ENCODE results near the gene SERPINI2. TPM values are rescaled to one million over a fixed set of nuclear protein-coding genes. Genes with fewer than 3 reads are reported as not detected.

Gene SERPINI2
- total RNA-seq, 1 donor from 2014 or later = not detected

- TF ChIP-seq CTCF (IDR thresholded peaks at IDR 0.05; ENCODE audit: insufficient read depth, low read length, poor library complexity, severe bottlenecking) = no peak
- no peak for DNase-seq (ENCODE audit: low read depth)
- H3K4me3 ChIP-seq (ENCODE audit: low read depth, low read length) = no peak overlapping the region
- H3K36me3 ChIP-seq (ENCODE audit: control insufficient read depth, insufficient read depth, low read length) = no peaks in the 10 kb centered on the region
- no peaks in the 10 kb centered on the region for H3K27me3 ChIP-seq (ENCODE audit: control insufficient read depth, insufficient read depth, low read length)
Observed at GRCh38 chr3:167501941-167502340, 28.1 kb upstream of the SERPINI2 start.

- TF ChIP-seq CTCF (IDR thresholded peaks at IDR 0.05; ENCODE audit: insufficient read depth, low read length, poor library complexity, severe bottlenecking) = no peak
- Histone ChIP-seq H3K27me3 (ENCODE audit: control insufficient read depth, insufficient read depth, low read length) (no peaks in the 10 kb centered on the region), H3K4me3 (ENCODE audit: low read depth, low read length) (no peak overlapping the region), H3K36me3 (ENCODE audit: control insufficient read depth, insufficient read depth, low read length) (no peaks in the 10 kb centered on the region)
- no peak for DNase-seq (ENCODE audit: low read depth)
Observed at GRCh38 chr3:167497903-167498302, 24.1 kb upstream of the SERPINI2 start.

- H3K4me3 ChIP-seq (ENCODE audit: low read depth, low read length) = no peak overlapping the region
- DNase-seq (ENCODE audit: low read depth) = no peak
- no peaks in the 10 kb centered on the region for H3K36me3 ChIP-seq (ENCODE audit: control insufficient read depth, insufficient read depth, low read length)
- TF ChIP-seq CTCF (IDR thresholded peaks at IDR 0.05; ENCODE audit: insufficient read depth, low read length, poor library complexity, severe bottlenecking) = peak; percentile 34
- no peaks in the 10 kb centered on the region for H3K27me3 ChIP-seq (ENCODE audit: control insufficient read depth, insufficient read depth, low read length)
Observed at GRCh38 chr3:167493244-167493643, 19.4 kb upstream of the SERPINI2 start.

- no peak overlapping the region for H3K4me3 ChIP-seq (ENCODE audit: low read depth, low read length)
- no peaks in the 10 kb centered on the region for H3K36me3 ChIP-seq (ENCODE audit: control insufficient read depth, insufficient read depth, low read length)
- TF ChIP-seq CTCF (IDR thresholded peaks at IDR 0.05; ENCODE audit: insufficient read depth, low read length, poor library complexity, severe bottlenecking) = no peak
- no peaks in the 10 kb centered on the region for H3K27me3 ChIP-seq (ENCODE audit: control insufficient read depth, insufficient read depth, low read length)
- no peak for DNase-seq (ENCODE audit: low read depth)
Observed at GRCh38 chr3:167491621-167492020, 17.8 kb upstream of the SERPINI2 start.

- Histone ChIP-seq H3K36me3 (ENCODE audit: control insufficient read depth, insufficient read depth, low read length) (no peaks in the 10 kb centered on the region), H3K27me3 (ENCODE audit: control insufficient read depth, insufficient read depth, low read length) (no peaks in the 10 kb centered on the region), H3K4me3 (ENCODE audit: low read depth, low read length) (no peak overlapping the region)
- DNase-seq (ENCODE audit: low read depth) = no peak
- TF ChIP-seq CTCF (IDR thresholded peaks at IDR 0.05; ENCODE audit: insufficient read depth, low read length, poor library complexity, severe bottlenecking) = no peak
Observed at GRCh38 chr3:167489571-167489970, 15.7 kb upstream of the SERPINI2 start.

- Histone ChIP-seq H3K4me3 (ENCODE audit: low read depth, low read length) (no peak overlapping the region), H3K27me3 (ENCODE audit: control insufficient read depth, insufficient read depth, low read length) (no peaks in the 10 kb centered on the region), H3K36me3 (ENCODE audit: control insufficient read depth, insufficient read depth, low read length) (no peaks in the 10 kb centered on the region)
- TF ChIP-seq CTCF (IDR thresholded peaks at IDR 0.05; ENCODE audit: insufficient read depth, low read length, poor library complexity, severe bottlenecking) = no peak
- no peak for DNase-seq (ENCODE audit: low read depth)
Observed at GRCh38 chr3:167487556-167487955, 13.7 kb upstream of the SERPINI2 start.
